OCI-LY7 (cell line): Measurements from ENCODE around the gene AMMECR1. TPM values are rescaled to one million over a fixed set of nuclear protein-coding genes. Genes with fewer than 3 reads are reported as not detected.
"Not testable (repeated sequence)": the region's sequence is repeated elsewhere in the genome, so short reads cannot be mapped to it uniquely, and the experiment has no call there.

Source experiments
- BruUV-seq: library from RNA; stranded (reverse); fragments of 400-500 nt; replicated peaks from 2 replicates; lab custom pipeline; 2021; lab: Mats Ljungman, UMichigan
- CTCF ChIA-PET: fragments of 300-600 bp; sonication (Branson Sonifier 250); formaldehyde crosslinking; loops from one replicate; lab custom pipeline; 2022; ENCODE audit warnings: antibody characterized with exemption; ENCODE audit not compliant: unreplicated experiment; lab: Charles Lee
- POLR2A ChIA-PET: fragments of 300-600 bp; sonication (Branson Sonifier 250); formaldehyde crosslinking; loops from one replicate; lab custom pipeline; 2022; ENCODE audit warnings: antibody characterized with exemption; lab: Charles Lee
- DNase-seq: peaks from one replicate; pipeline ENCODE4 v3.0.0-alpha.2; 2015; ENCODE audit warnings: low spot score
- H2AFZ ChIP-seq: fragments of 200-600 bp; sonication (generic), shearing (Covaris generic); 2 replicates; pipeline ENCODE4 v1.6.1; 2014; ENCODE audit warnings: mild to moderate bottlenecking, antibody characterized with exemption, low read length, moderate library complexity
- H3K27ac ChIP-seq: fragments of 200-600 bp; sonication (generic); 2 replicates; pipeline ENCODE4 v1.5.1; 2014; ENCODE audit warnings: mixed run types, low read depth, mild to moderate bottlenecking, moderate library complexity, low read length, inconsistent platforms; ENCODE audit not compliant: poor library complexity, severe bottlenecking
- H3K36me3 ChIP-seq: fragments of 200-600 bp; sonication (generic); 2 replicates; pipeline ENCODE4 v1.6.1; 2014; ENCODE audit warnings: mild to moderate bottlenecking, antibody characterized with exemption, low read length, moderate library complexity, mixed read lengths; ENCODE audit not compliant: insufficient read depth
- H3K4me1 ChIP-seq: fragments of 200-600 bp; sonication (generic); 2 replicates; pipeline ENCODE4 v1.5.1; 2014; ENCODE audit warnings: mild to moderate bottlenecking, low read length; ENCODE audit not compliant: insufficient read depth, poor library complexity, severe bottlenecking
- H3K4me2 ChIP-seq: fragments of 200-600 bp; sonication (generic); 2 replicates; pipeline ENCODE4 v1.6.1; 2014; ENCODE audit warnings: mild to moderate bottlenecking, low read length
- H3K4me3 ChIP-seq: fragments of 200-600 bp; sonication (generic); 2 replicates; pipeline ENCODE4 v1.5.1; 2014; ENCODE audit warnings: mild to moderate bottlenecking, low read depth, low read length; ENCODE audit not compliant: poor library complexity, severe bottlenecking
- H3K79me2 ChIP-seq: fragments of 200-600 bp; sonication (generic); 2 replicates; pipeline ENCODE4 v1.6.1; 2016; ENCODE audit warnings: low read depth, mild to moderate bottlenecking, low read length, moderate library complexity, mixed read lengths; ENCODE audit not compliant: insufficient read depth
- H3K9me2 ChIP-seq: fragments of 200-600 bp; sonication (generic); 2 replicates; pipeline ENCODE4 v1.6.1; 2016; ENCODE audit warnings: mild to moderate bottlenecking, low read length, mixed read lengths; ENCODE audit not compliant: insufficient read depth
- H3K9me3 ChIP-seq: fragments of 200-600 bp; sonication (generic); 2 replicates; pipeline ENCODE4 v1.6.1; 2014; ENCODE audit warnings: mild to moderate bottlenecking, mixed run types, low read length, mixed read lengths
- H4K20me1 ChIP-seq: fragments of 200-600 bp; sonication (generic); 2 replicates; pipeline ENCODE4 v1.6.1; 2014; ENCODE audit warnings: mild to moderate bottlenecking, antibody characterized with exemption, low read length, moderate library complexity, mixed read lengths; ENCODE audit not compliant: insufficient read depth
- EZH2phosphoT487 ChIP-seq: fragments of 200-600 bp; sonication (generic); IDR thresholded peaks from 2 replicates; pipeline ENCODE4 v1.6.1; 2018; ENCODE audit warnings: low read depth, borderline replicate concordance, mild to moderate bottlenecking, mixed run types, antibody characterized with exemption, low read length, moderate library complexity, mixed read lengths
- intact Hi-C: fragments of 100-400 bp; cut with micrococcal nuclease; formaldehyde crosslinking; loops from one replicate; pipeline ENCODE4 v1.10.0; 2022; ENCODE audit not compliant: unreplicated experiment
- total RNA-seq, 2 experiments: library from RNA; depleted of rRNA in 1 of 2; stranded (reverse); fragments of >200 nt in 1 of 2; shearing (Covaris generic) in 1 of 2; gene quantifications; 2 replicates each; pipeline ENCODE4 v1.2.3, GENCODE V29; 2014 to 2022
- TF ChIP-seq, protein P1 (sequence below): fragments of 200-600 bp; sonication (generic); conservative IDR thresholded peaks from 2 replicates; pipeline ENCODE4 v1.5.1; 2014; ENCODE audit warnings: mild to moderate bottlenecking, antibody characterized with exemption, low read length, moderate library complexity, mixed read lengths

AMMECR1 gene
- total RNA-seq, 2 experiments from 2014 or later: 19.1 to 32.3 TPM

DNA sequence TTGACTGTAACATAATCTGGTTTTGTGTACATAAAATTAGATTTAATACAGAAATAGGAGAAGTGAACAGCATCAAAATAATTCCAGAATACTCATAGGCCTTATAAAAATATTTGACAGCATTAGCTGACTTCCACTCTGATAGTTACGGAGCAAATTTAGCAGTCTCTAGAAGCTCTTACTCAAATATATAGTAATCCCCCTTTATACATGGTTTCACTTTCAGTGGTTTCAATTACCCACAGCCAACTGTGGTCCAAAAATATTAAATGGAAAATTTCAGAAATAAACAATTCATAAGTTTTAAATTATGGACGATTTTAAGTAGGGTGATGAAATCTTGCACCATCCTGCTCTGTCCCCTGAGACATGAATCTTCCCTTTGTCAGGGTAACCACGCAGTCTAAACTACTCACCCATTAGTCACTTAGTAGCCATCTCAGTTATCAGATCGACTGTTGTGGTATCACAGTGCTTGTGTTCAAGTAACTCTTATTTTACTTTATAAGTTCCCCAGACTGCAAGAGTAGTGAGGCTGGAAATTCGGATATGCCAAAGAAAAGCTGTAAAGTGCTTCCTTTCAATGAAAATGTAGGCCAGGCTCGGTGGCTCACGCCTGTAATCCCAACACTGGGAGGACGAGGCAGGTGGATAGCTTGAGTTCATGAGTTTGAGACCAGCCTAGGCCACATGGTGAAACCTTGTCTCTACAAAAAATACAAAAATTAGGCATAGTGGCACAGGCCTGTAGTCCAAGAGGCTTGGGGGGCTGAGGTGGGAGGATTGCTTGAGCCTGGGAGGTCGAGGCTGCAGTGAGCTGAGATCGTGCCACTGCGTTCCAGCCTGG, 23.5 kb upstream of the AMMECR1 start:
- Histone ChIP-seq H3K36me3 (no peaks in the 10 kb centered on the region), H3K9me3 (no peaks in the 10 kb centered on the region), H3K4me1 (peaks cover 8% of the 10 kb centered on the region), H3K79me2 (no peaks in the 10 kb centered on the region), H2AFZ (peak overlapping the region; percentile 31; the same call in 1 of the 2 replicates), H3K4me3 (no peak overlapping the region), H3K9me2 (no peaks in the 10 kb centered on the region), H4K20me1 (no peaks in the 10 kb centered on the region), H3K27ac (no peak overlapping the region), H3K4me2 (peak overlapping the region; percentile 20; the same call in 1 of the 2 replicates)
- CTCF ChIA-PET: interaction anchor here (1.2 kb wide), 1 partner anchor 22 kb away, joined by 3 read pairs; no protein-coding TSS in a partner anchor
- TF ChIP-seq, protein P1, sequence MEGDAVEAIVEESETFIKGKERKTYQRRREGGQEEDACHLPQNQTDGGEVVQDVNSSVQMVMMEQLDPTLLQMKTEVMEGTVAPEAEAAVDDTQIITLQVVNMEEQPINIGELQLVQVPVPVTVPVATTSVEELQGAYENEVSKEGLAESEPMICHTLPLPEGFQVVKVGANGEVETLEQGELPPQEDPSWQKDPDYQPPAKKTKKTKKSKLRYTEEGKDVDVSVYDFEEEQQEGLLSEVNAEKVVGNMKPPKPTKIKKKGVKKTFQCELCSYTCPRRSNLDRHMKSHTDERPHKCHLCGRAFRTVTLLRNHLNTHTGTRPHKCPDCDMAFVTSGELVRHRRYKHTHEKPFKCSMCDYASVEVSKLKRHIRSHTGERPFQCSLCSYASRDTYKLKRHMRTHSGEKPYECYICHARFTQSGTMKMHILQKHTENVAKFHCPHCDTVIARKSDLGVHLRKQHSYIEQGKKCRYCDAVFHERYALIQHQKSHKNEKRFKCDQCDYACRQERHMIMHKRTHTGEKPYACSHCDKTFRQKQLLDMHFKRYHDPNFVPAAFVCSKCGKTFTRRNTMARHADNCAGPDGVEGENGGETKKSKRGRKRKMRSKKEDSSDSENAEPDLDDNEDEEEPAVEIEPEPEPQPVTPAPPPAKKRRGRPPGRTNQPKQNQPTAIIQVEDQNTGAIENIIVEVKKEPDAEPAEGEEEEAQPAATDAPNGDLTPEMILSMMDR: no peak
- TF ChIP-seq EZH2phosphoT487: no peak
- POLR2A ChIA-PET: interaction anchor here (1.3 to 1.6 kb wide), 4 partner anchors 15 to 25 kb away, joined by 3 to 7 read pairs (median 6); no protein-coding TSS in a partner anchor
- DNase-seq: peak; percentile 24
- intact Hi-C loops: loop anchor here (1.0 kb wide), 1 partner anchor 20 kb away; no protein-coding TSS in a partner anchor
- no TSS peak for BruUV-seq

DNA sequence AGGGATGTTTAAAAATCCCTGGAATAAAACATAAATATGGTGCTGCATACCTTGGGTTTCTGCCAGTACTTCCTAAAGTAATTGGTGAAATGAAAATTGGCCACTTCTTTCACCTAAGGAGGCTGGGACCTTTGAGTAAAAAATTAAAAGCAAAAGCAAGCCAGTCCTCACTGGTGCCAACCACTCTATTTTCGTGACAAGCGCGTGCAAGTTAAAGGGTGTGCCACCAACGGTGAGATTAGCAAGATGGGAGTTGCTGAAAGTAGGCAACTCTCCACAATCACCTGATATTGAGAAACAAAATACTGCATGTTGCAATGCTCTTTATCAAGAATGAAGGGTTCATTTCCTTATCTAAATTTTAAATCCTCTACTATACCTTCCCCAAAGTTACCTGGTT, 21.1 kb upstream of the AMMECR1 start:
- CTCF ChIA-PET: no interaction called here
- BruUV-seq: no TSS peak

DNA sequence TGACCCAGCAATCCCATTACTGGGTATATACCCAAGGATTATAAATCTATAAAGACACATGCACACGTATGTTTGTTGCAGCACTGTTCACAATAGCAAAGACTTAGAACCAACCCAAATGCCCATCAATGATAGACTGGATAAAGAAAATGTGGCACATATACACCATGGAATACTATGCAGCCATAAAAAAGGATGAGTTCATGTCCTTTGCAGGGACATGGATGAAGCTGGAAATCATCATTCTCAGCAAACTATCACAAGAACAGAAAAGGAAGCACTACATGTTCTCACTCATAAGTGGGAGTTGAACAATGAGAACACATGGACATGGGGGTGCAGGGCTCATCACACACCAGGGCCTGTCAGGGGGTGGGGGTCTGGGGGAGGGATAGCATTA, 15.6 kb upstream of the AMMECR1 start:
- H3K4me2 ChIP-seq, H3K9me2 ChIP-seq, H3K79me2 ChIP-seq, H3K27ac ChIP-seq, H3K36me3 ChIP-seq, H3K4me1 ChIP-seq, BruUV-seq, H2AFZ ChIP-seq, H3K4me3 ChIP-seq, intact Hi-C loops, H4K20me1 ChIP-seq, H3K9me3 ChIP-seq, CTCF ChIA-PET, DNase-seq: not testable (repeated sequence)
- POLR2A ChIA-PET: interaction anchor here (1.2 kb wide), 1 partner anchor 11 kb away, joined by 4 read pairs; no protein-coding TSS in a partner anchor

More for the DNA sequence above, 21.1 kb upstream of the AMMECR1 start:
- Histone ChIP-seq H3K36me3 (no peaks in the 10 kb centered on the region), H3K9me3 (no peaks in the 10 kb centered on the region), H3K9me2 (no peaks in the 10 kb centered on the region), H3K4me2 (no peak overlapping the region), H2AFZ (no peak overlapping the region), H4K20me1 (no peaks in the 10 kb centered on the region), H3K4me1 (peaks cover 8% of the 10 kb centered on the region), H3K27ac (no peak overlapping the region), H3K79me2 (no peaks in the 10 kb centered on the region), H3K4me3 (no peak overlapping the region)
- intact Hi-C loops: no loop called here
- no peak for DNase-seq
- TF ChIP-seq, protein P1: no peak
- TF ChIP-seq EZH2phosphoT487: no peak
- POLR2A ChIA-PET: interaction anchor here (0.7 kb wide), 1 partner anchor 18 kb away, joined by 3 read pairs; no protein-coding TSS in a partner anchor
